Uterus (tissue), 2 donors: ENCODE results near the gene NHP2.

ENCODE experiments used
- POLR2A ChIP-seq, 2 donors: fragments of 450-650 bp; IDR thresholded peaks; one replicate each; pipeline ENCODE4 v1.6.1; 2016; ENCODE audit warnings: antibody characterized with exemption in 2 of 2, mild to moderate bottlenecking in 1 of 2, moderate library complexity in 1 of 2
- TF ChIP-seq, protein P1 (sequence below), 4 experiments: fragments of 200-600 bp in 2 of 4; fragments of 450-650 bp in 2 of 4; sonication (generic) in 2 of 4; IDR thresholded peaks; one replicate each; pipeline ENCODE4 v1.5.1; 2016 to 2019; ENCODE audit warnings: antibody characterized with exemption in 4 of 4, mild to moderate bottlenecking in 2 of 4, moderate library complexity in 1 of 4

DNA sequence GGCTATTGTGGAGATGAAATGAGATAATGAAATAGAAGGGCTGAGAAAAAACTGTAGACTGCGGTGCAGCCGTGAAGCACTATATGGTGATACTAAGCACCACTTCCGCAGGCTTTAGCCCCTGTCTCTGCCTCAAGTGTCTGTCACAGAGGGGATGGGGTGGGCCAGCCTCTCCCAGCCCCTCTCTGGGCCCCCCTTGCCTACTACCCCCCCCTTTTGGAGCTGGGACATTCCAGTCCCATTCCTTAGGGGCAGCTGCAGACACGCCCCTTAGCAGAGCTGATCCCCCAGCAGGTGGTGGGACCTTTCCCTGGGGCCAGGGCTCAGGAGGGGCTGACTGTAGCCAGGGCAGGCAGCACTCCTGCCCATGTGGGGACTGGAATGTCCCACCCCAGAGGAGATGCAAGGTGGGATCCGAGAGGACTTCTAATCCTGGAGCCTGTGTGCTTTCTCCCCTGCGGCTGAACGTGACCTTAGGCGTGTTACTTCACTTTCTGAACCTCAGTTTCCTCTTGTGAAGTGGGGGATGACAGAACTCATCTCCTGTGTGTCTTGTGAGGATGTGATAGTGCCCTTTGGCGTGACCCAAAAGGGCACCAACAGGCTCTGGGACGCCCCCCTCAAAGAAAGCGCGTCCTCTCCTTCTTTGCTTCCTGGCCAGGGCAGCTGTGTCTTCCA, 38.4 kb downstream of the NHP2 start:
- TF ChIP-seq, protein P1, sequence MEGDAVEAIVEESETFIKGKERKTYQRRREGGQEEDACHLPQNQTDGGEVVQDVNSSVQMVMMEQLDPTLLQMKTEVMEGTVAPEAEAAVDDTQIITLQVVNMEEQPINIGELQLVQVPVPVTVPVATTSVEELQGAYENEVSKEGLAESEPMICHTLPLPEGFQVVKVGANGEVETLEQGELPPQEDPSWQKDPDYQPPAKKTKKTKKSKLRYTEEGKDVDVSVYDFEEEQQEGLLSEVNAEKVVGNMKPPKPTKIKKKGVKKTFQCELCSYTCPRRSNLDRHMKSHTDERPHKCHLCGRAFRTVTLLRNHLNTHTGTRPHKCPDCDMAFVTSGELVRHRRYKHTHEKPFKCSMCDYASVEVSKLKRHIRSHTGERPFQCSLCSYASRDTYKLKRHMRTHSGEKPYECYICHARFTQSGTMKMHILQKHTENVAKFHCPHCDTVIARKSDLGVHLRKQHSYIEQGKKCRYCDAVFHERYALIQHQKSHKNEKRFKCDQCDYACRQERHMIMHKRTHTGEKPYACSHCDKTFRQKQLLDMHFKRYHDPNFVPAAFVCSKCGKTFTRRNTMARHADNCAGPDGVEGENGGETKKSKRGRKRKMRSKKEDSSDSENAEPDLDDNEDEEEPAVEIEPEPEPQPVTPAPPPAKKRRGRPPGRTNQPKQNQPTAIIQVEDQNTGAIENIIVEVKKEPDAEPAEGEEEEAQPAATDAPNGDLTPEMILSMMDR (IDR thresholded peaks at IDR 0.05) = no peak
- TF ChIP-seq POLR2A (IDR thresholded peaks at IDR 0.05) = no peak
